ENCODE results near the gene KLHL26.

KLHL26 gene

GRCh38 chr19:18668744-18669523 lies 32.1 kb downstream of the KLHL26 start:
- no peaks in the 10 kb centered on the region for H3K9me3 ChIP-seq (ENCODE audit: control insufficient read depth, insufficient read depth, low read depth, low read length)
- H3K4me3 ChIP-seq (ENCODE audit: low read depth, low read length), result no peak overlapping the region
- CTCF ChIA-PET, result no interaction called here
- peaks cover 0 to 27% of the 10 kb centered on the region in 2 experiments; a peak in 2 of 3 replicates for H3K36me3 ChIP-seq (ENCODE audit: control insufficient read depth in 2 of 2, insufficient read depth in 1 of 2, low read length in 2 of 2)
- H3K4me1 ChIP-seq (ENCODE audit: control insufficient read depth, insufficient read depth, low read length), result no peaks in the 10 kb centered on the region
- TF ChIP-seq ZNF707 (tag by site-specific recombination; IDR thresholded peaks at IDR 0.05) (no peak), ZNF623 (tag by site-specific recombination; IDR thresholded peaks at IDR 0.05) (no peak), ZNF837 (tag by site-specific recombination; IDR thresholded peaks at IDR 0.05) (no peak), ZNF654 (tag by site-specific recombination; IDR thresholded peaks at IDR 0.05; ENCODE audit: low read depth) (no peak), ZNF664 (tag by site-specific recombination; IDR thresholded peaks at IDR 0.05) (no peak)
- TF ChIP-seq, protein P1, sequence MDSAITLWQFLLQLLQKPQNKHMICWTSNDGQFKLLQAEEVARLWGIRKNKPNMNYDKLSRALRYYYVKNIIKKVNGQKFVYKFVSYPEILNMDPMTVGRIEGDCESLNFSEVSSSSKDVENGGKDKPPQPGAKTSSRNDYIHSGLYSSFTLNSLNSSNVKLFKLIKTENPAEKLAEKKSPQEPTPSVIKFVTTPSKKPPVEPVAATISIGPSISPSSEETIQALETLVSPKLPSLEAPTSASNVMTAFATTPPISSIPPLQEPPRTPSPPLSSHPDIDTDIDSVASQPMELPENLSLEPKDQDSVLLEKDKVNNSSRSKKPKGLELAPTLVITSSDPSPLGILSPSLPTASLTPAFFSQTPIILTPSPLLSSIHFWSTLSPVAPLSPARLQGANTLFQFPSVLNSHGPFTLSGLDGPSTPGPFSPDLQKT (IDR thresholded peaks at IDR 0.05; ENCODE audit: borderline replicate concordance, low read depth, low read length), result no peak
- no peak overlapping the region for H3K27ac ChIP-seq (ENCODE audit: extremely low read depth, low read depth, low read length)
- POLR2A ChIA-PET, result no interaction called here

GRCh38 chr19:18669524-18669817 lies 32.6 kb downstream of the KLHL26 start:
- ChIA-PET CTCF (no interaction called here), POLR2A (no interaction called here)
- no peak overlapping the region for H3K4me3 ChIP-seq (ENCODE audit: low read depth, low read length)
- no peaks in the 10 kb centered on the region for H3K9me3 ChIP-seq (ENCODE audit: control insufficient read depth, insufficient read depth, low read depth, low read length)
- H3K4me1 ChIP-seq (ENCODE audit: control insufficient read depth, insufficient read depth, low read length), result no peaks in the 10 kb centered on the region
- no peak overlapping the region for H3K27ac ChIP-seq (ENCODE audit: extremely low read depth, low read depth, low read length)
- TF ChIP-seq ZNF596 (tag by site-specific recombination; IDR thresholded peaks at IDR 0.05) (no peak), PRDM2 (tag by site-specific recombination; IDR thresholded peaks at IDR 0.05; ENCODE audit: borderline replicate concordance) (no peak), ZNF24 (tag by site-specific recombination; IDR thresholded peaks at IDR 0.05) (no peak)
- TF ChIP-seq, protein P2, sequence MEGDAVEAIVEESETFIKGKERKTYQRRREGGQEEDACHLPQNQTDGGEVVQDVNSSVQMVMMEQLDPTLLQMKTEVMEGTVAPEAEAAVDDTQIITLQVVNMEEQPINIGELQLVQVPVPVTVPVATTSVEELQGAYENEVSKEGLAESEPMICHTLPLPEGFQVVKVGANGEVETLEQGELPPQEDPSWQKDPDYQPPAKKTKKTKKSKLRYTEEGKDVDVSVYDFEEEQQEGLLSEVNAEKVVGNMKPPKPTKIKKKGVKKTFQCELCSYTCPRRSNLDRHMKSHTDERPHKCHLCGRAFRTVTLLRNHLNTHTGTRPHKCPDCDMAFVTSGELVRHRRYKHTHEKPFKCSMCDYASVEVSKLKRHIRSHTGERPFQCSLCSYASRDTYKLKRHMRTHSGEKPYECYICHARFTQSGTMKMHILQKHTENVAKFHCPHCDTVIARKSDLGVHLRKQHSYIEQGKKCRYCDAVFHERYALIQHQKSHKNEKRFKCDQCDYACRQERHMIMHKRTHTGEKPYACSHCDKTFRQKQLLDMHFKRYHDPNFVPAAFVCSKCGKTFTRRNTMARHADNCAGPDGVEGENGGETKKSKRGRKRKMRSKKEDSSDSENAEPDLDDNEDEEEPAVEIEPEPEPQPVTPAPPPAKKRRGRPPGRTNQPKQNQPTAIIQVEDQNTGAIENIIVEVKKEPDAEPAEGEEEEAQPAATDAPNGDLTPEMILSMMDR (tag by site-specific recombination; IDR thresholded peaks at IDR 0.05), result no peak
- peaks cover 0 to 27% of the 10 kb centered on the region in 2 experiments; a peak in 2 of 3 replicates for H3K36me3 ChIP-seq (ENCODE audit: control insufficient read depth in 2 of 2, insufficient read depth in 1 of 2, low read length in 2 of 2)

DNA sequence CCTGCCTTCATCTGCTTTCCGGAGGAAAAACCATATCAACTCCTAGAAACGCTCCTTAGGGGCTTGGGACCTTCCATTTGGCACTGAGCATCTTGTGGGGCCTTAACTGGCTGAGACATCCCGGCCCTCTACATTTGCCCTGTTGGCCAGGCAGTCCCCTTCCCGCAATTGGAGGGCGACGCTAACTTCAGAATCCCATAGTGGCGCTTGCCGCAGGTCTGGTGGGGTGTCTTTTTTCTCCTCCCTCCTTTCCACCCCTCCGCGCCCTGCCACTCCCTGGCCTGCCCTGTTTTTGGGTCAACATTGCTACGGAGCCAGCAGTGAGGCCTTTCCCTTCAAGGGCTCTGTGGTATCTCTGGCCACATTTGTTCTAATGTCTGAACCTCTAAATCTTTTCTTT lies 33.1 kb downstream of the KLHL26 start:
- Histone ChIP-seq H3K4me1 (ENCODE audit: control insufficient read depth, insufficient read depth, low read length) (no peaks in the 10 kb centered on the region), H3K27ac (ENCODE audit: extremely low read depth, low read depth, low read length) (no peak overlapping the region), H3K4me3 (ENCODE audit: low read depth, low read length) (no peak overlapping the region), H3K9me3 (ENCODE audit: control insufficient read depth, insufficient read depth, low read depth, low read length) (no peaks in the 10 kb centered on the region), H3K36me3 (ENCODE audit: control insufficient read depth in 2 of 2, insufficient read depth in 1 of 2, low read length in 2 of 2) (peaks cover 0 to 27% of the 10 kb centered on the region in 2 experiments; a peak in 1 of 3 replicates)
- CTCF ChIA-PET, result no interaction called here
- POLR2A ChIA-PET, result no interaction called here
- TF ChIP-seq KLF1 (tag by site-specific recombination; IDR thresholded peaks at IDR 0.05) (peak; percentile 74), HOXD13 (CRISPR knock-in tag; IDR thresholded peaks at IDR 0.05; ENCODE audit: borderline replicate concordance) (no peak)

Measured in HEK293 (cell line).